SK-N-SH treated with all-trans-retinoic acid at 6 μM for 48 hours (cell line): ENCODE data around the gene TRAPPC10.

Experiments used
- ARNTL ChIP-seq: fragments of 450-650 bp; formaldehyde crosslinking; IDR thresholded peaks from 2 replicates; pipeline ENCODE4 v1.5.0; 2020; ENCODE audit warnings: low read depth, mild to moderate bottlenecking, moderate library complexity, borderline replicate concordance
- GLIS3 ChIP-seq: fragments of 250-450 bp; sonication (Bioruptor Pico); IDR thresholded peaks from 2 replicates; pipeline ENCODE4 v1.5.0; 2020; ENCODE audit warnings: mild to moderate bottlenecking, moderate library complexity
- OSR1 ChIP-seq: fragments of 250-450 bp; sonication (Bioruptor Pico); IDR thresholded peaks from 2 replicates; pipeline ENCODE4 v1.8.0; 2022; ENCODE audit warnings: moderate library complexity, mild to moderate bottlenecking, inconsistent platforms
- PPARA ChIP-seq: fragments of 250-450 bp; sonication (Bioruptor Pico); IDR thresholded peaks from 2 replicates; pipeline ENCODE4 v1.5.0; 2020; ENCODE audit warnings: mild to moderate bottlenecking, borderline replicate concordance
- RARB ChIP-seq: fragments of 250-450 bp; sonication (Bioruptor Pico); IDR thresholded peaks from 2 replicates; pipeline ENCODE4 v1.8.0; 2021; ENCODE audit warnings: mild to moderate bottlenecking, moderate library complexity
- TCF4 ChIP-seq: fragments of 250-450 bp; sonication (Bioruptor Pico); IDR thresholded peaks from 2 replicates; pipeline ENCODE4 v1.8.0; 2021; ENCODE audit warnings: mild to moderate bottlenecking, moderate library complexity, borderline replicate concordance
- TOX ChIP-seq: fragments of 250-450 bp; sonication (Bioruptor Pico); IDR thresholded peaks from 2 replicates; pipeline ENCODE4 v1.8.0; 2021; ENCODE audit warnings: mild to moderate bottlenecking, moderate library complexity, borderline replicate concordance
- ZFP3 ChIP-seq: fragments of 250-450 bp; sonication (Bioruptor Pico); IDR thresholded peaks from 2 replicates; pipeline ENCODE4 v1.5.0; 2020; ENCODE audit warnings: mild to moderate bottlenecking, moderate library complexity
- ZFP30 ChIP-seq: fragments of 450-650 bp; formaldehyde crosslinking; IDR thresholded peaks from 2 replicates; pipeline ENCODE4 v1.5.0; 2022; ENCODE audit warnings: mild to moderate bottlenecking, moderate library complexity
- TF ChIP-seq, protein P1 (sequence below): fragments of 250-450 bp; sonication (Bioruptor Pico); IDR thresholded peaks from 2 replicates; pipeline ENCODE4 v1.8.0; 2020; ENCODE audit warnings: mild to moderate bottlenecking, moderate library complexity, borderline replicate concordance
- TF ChIP-seq, protein P2 (sequence below): fragments of 250-450 bp; sonication (Bioruptor Pico); IDR thresholded peaks from 2 replicates; pipeline ENCODE4 v1.8.0; 2021; ENCODE audit warnings: low read depth, mild to moderate bottlenecking, moderate library complexity, borderline replicate concordance
- TF ChIP-seq, protein P3 (sequence below): fragments of 250-450 bp; sonication (Bioruptor Pico); IDR thresholded peaks from 2 replicates; pipeline ENCODE4 v1.5.1; 2020; ENCODE audit warnings: low read depth, mild to moderate bottlenecking, moderate library complexity

DNA sequence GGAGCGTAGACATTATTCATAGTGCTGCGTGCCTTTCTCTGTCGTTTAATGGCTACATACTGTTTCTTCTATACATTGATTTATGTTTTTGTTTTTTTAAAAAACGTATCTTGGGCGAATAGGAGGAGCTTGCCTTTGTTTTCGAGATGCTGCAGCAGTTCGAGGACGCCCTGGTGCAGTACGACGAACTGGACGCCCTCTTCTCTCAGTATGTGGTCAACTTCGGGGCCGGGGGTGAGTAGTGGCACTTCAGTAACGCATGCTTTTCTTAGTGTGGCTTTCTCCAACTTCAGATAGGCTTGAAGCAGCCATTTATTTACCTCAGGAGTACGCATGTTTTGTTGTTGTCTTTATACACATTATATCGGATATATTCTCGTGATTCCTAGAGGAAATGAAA, 46.9 kb downstream of the TRAPPC10 start:
- TF ChIP-seq OSR1 (CRISPR knock-in tag) (no peak), TCF4 (CRISPR knock-in tag) (no peak), PPARA (CRISPR knock-in tag) (no peak), ZFP3 (CRISPR knock-in tag) (no peak), ZFP30 (CRISPR knock-in tag) (no peak), ARNTL (CRISPR knock-in tag) (no peak), RARB (CRISPR knock-in tag) (no peak), GLIS3 (CRISPR knock-in tag) (no peak), TOX (CRISPR knock-in tag) (no peak)
- TF ChIP-seq, protein P1, sequence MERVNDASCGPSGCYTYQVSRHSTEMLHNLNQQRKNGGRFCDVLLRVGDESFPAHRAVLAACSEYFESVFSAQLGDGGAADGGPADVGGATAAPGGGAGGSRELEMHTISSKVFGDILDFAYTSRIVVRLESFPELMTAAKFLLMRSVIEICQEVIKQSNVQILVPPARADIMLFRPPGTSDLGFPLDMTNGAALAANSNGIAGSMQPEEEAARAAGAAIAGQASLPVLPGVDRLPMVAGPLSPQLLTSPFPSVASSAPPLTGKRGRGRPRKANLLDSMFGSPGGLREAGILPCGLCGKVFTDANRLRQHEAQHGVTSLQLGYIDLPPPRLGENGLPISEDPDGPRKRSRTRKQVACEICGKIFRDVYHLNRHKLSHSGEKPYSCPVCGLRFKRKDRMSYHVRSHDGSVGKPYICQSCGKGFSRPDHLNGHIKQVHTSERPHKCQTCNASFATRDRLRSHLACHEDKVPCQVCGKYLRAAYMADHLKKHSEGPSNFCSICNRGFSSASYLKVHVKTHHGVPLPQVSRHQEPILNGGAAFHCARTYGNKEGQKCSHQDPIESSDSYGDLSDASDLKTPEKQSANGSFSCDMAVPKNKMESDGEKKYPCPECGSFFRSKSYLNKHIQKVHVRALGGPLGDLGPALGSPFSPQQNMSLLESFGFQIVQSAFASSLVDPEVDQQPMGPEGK (CRISPR knock-in tag), result no peak
- TF ChIP-seq, protein P2, sequence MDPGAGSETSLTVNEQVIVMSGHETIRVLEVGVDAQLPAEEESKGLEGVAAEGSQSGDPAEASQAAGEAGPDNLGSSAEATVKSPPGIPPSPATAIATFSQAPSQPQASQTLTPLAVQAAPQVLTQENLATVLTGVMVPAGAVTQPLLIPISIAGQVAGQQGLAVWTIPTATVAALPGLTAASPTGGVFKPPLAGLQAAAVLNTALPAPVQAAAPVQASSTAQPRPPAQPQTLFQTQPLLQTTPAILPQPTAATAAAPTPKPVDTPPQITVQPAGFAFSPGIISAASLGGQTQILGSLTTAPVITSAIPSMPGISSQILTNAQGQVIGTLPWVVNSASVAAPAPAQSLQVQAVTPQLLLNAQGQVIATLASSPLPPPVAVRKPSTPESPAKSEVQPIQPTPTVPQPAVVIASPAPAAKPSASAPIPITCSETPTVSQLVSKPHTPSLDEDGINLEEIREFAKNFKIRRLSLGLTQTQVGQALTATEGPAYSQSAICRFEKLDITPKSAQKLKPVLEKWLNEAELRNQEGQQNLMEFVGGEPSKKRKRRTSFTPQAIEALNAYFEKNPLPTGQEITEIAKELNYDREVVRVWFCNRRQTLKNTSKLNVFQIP, result no peak
- TF ChIP-seq, protein P3, sequence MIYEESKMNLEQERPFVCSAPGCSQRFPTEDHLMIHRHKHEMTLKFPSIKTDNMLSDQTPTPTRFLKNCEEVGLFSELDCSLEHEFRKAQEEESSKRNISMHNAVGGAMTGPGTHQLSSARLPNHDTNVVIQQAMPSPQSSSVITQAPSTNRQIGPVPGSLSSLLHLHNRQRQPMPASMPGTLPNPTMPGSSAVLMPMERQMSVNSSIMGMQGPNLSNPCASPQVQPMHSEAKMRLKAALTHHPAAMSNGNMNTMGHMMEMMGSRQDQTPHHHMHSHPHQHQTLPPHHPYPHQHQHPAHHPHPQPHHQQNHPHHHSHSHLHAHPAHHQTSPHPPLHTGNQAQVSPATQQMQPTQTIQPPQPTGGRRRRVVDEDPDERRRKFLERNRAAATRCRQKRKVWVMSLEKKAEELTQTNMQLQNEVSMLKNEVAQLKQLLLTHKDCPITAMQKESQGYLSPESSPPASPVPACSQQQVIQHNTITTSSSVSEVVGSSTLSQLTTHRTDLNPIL, result no peak
